Activated CD8-positive, alpha-beta memory T cell treated with anti-CD3 and anti-CD28 coated beads, Interleukin-2, amount 10 ng/mL, durations not matched to agents 7 days and 5 days (primary cell): ENCODE data around the gene SRSF5. TPM values are rescaled to one million over a fixed set of nuclear protein-coding genes. Genes with fewer than 3 reads are reported as not detected.
A peak's percentile ranks its signal among the peaks of the same experiment; 100 is the strongest.

Source experiments
- ATAC-seq: fragments of 150-1000 bp; cut with Tn5 transposase; one replicate; pipeline ENCODE4 v1.10.0; 2021; ENCODE audit warnings: moderate library complexity
- CTCF ChIA-PET: fragments of 350-600 bp; sonication (Branson Sonifier 250); formaldehyde crosslinking; loops from one replicate; lab custom pipeline; 2021; ENCODE audit warnings: antibody characterized with exemption; lab: Charles Lee
- DNase-seq: peaks from one replicate; pipeline ENCODE4 v3.0.0-alpha.2; 2020
- H3K27ac Mint-ChIP-seq: one replicate; pipeline ENCODE4 v1.8.0; 2021; ENCODE audit warnings: mild to moderate bottlenecking, mixed read lengths
- H3K27me3 Mint-ChIP-seq: one replicate; pipeline ENCODE4 v1.8.0; 2021; ENCODE audit warnings: mixed read lengths
- H3K36me3 Mint-ChIP-seq: one replicate; pipeline ENCODE4 v1.8.0; 2021; ENCODE audit warnings: mild to moderate bottlenecking, mixed read lengths
- H3K4me1 Mint-ChIP-seq: one replicate; pipeline ENCODE4 v1.8.0; 2021; ENCODE audit warnings: mixed read lengths
- H3K4me3 Mint-ChIP-seq: one replicate; pipeline ENCODE4 v1.8.0; 2021; ENCODE audit warnings: mild to moderate bottlenecking, moderate library complexity, mixed read lengths
- H3K9me3 Mint-ChIP-seq: one replicate; pipeline ENCODE4 v1.8.0; 2022; ENCODE audit warnings: low read depth, mixed read lengths
- total RNA-seq, 2 experiments: library from RNA; stranded (reverse); gene quantifications; one replicate each; pipeline ENCODE4 v1.2.3, GENCODE V29; 2021

The SRSF5 gene
- total RNA-seq, 2 experiments from 2014 or later: 335 to 407 TPM

DNA sequence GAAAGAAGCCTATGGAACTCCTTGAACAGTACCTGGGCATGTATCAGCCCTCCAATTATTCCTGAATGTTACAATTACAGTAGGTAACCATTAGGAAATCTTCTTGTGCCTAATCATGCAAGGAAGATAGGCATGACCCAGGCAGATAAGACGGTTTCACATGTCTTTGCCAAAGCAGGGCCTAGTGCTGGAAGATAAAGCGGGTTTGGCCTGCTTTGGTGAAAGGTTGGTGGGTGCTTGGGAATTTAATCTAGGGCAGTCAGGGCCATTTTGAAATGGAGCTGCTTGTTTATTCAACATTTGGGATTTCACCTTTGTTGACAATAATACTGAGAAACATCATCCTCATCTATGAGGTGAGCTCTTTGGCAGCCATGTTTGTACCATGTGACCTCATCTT is 12.5 kb upstream of the SRSF5 start:
- peak; percentile 15 for DNase-seq
- CTCF ChIA-PET: no interaction called here
- Mint-ChIP-seq H3K27me3 (no peaks in the 10 kb centered on the region), H3K4me3 (no peak overlapping the region), H3K27ac (no peak overlapping the region), H3K36me3 (no peaks in the 10 kb centered on the region), H3K9me3 (no peaks in the 10 kb centered on the region), H3K4me1 (peaks cover 11% of the 10 kb centered on the region)
- no peak for ATAC-seq

DNA sequence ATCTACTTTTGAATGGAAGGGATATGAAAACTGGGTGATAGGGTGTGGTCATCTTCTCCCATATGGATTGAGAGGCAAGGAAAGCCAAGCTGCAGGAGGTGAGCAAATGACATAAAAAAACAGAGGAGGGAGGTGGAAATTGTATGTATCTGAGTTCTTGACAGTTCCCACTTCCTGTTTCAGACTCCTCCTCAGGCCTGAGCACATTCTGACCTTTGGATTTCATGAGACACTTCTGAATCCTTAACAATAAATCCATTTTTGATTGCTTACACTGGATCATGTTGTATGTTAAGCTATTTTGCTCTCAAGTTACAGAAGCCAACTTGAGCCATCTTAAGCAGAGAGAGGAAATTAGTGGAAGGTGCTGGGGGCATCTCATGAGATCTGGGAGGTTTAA is 11.6 kb upstream of the SRSF5 start:
- ATAC-seq (no peak), DNase-seq (no peak)
- Mint-ChIP-seq H3K36me3 (no peaks in the 10 kb centered on the region), H3K27me3 (no peaks in the 10 kb centered on the region), H3K9me3 (no peaks in the 10 kb centered on the region), H3K4me1 (peaks cover 11% of the 10 kb centered on the region), H3K4me3 (no peak overlapping the region), H3K27ac (no peak overlapping the region)
- CTCF ChIA-PET: interaction anchor here (0.7 to 1.2 kb wide), 2 partner anchors 11 to 171 kb away, joined by 4 read pairs; partner anchors contain the start of gene SRSF5

DNA sequence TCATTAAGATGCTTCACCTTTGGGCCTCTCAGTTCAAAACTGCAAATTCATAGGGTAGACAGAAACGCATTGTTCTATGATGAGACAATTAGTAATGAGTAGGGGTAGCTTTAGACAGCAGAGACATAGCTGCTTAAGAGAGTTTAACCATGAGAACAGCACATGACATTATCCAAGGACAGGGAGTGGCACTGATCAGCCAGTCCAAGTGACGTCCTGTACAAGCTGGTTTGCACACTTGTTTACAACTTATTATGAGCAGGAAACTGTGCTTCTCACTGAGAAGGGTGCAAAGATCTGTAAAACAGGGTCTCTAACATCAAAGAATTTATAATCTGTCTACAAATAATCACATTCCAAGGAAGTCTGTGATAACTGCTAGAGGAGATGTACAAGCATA is 11.2 kb upstream of the SRSF5 start:
- Mint-ChIP-seq H3K4me3 (no peak overlapping the region), H3K9me3 (no peaks in the 10 kb centered on the region), H3K27me3 (no peaks in the 10 kb centered on the region), H3K27ac (no peak overlapping the region), H3K4me1 (peaks cover 11% of the 10 kb centered on the region), H3K36me3 (no peaks in the 10 kb centered on the region)
- CTCF ChIA-PET: interaction anchor here (0.7 to 1.4 kb wide), 3 partner anchors 11 to 171 kb away, joined by 3 to 4 read pairs (median 4); partner anchors contain the start of gene SRSF5
- DNase-seq: no peak
- no peak for ATAC-seq

DNA sequence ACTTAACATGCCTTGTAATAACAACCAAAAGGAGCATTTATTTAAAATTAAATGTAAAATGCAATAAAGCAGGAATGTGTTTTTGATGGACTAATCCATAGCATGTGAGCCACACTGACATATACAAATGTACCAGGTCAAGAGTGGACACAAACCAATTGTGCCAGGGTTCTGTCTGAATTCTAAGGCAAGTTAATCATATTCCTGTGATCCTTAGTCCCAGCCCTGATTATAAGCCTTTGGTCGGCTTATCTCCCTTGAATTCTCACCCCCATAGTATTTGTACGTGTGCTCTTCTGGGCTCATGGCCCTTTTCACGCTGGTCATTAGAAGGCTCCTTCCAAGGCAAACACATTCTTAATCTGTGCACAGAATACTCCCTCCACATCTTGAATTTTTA is 10.6 kb upstream of the SRSF5 start:
- Mint-ChIP-seq H3K36me3 (no peaks in the 10 kb centered on the region), H3K9me3 (no peaks in the 10 kb centered on the region), H3K27me3 (no peaks in the 10 kb centered on the region), H3K4me1 (peaks cover 11% of the 10 kb centered on the region), H3K4me3 (no peak overlapping the region), H3K27ac (no peak overlapping the region)
- ATAC-seq: no peak
- CTCF ChIA-PET: interaction anchor here (1.2 to 1.4 kb wide), 2 partner anchors 29 to 172 kb away, joined by 3 to 4 read pairs; no protein-coding TSS in a partner anchor
- no peak for DNase-seq

DNA sequence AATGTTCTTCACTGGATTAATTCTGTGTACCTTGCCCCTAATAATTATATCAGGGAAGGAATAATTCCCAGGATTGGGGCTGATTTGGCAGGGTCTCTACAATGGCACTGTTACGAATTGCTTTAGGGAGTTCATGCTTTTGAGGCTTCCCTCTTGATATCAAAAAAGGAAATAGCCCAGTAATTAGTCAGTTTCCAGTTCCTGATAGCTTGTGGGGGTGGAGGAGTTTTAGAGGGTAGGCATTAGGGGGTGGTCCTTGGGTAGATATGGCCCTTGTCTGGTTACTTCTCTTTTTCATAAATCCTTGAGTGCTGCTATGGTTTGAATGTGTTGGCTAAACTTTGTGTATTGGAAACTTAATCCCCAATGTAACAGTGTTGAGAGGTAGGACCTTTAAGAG is 6.1 kb upstream of the SRSF5 start:
- CTCF ChIA-PET: interaction anchor here (1.0 to 1.5 kb wide), 2 partner anchors 20 to 34 kb away, joined by 3 to 6 read pairs; no protein-coding TSS in a partner anchor

DNA sequence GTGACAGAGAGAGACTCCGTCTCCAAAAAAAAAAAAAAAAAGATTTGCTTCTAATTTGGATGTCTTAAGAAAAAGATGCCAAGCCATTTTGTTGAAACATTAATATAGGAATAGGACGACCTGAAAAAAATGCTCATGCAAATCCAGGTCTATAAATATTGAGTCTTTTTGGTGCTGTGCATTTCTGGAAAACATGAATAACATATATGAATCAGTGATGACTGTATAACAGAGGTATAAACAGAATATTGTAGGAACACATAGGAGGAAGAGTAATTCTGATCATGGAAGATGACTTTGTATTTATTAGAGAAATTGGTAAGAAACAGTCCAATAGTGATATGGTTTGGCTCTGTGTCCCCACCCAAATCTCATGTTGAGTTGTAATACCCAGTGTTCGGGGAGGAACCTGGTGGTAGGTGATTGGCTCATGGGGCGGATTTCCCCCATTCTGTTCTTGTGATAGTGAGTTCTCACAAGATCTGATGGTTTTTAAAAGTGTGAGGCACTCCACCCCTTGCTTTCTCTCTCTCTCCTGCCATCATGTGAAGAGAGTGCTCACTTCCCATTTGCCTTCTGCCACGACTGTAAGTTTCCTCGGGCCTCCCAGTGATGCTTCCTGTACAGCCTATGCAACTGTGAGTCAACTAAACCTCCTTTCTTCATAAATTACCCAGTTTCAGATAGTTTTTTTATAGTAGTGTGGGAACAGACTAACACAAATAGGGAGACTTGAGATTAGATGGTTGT is 3.0 kb upstream of the SRSF5 start:
- Mint-ChIP-seq H3K4me3 (no peak overlapping the region), H3K9me3 (peaks cover 5% of the 10 kb centered on the region), H3K4me1 (peaks cover 40% of the 10 kb centered on the region), H3K36me3 (peaks cover 26% of the 10 kb centered on the region), H3K27ac (no peak overlapping the region), H3K27me3 (no peaks in the 10 kb centered on the region)
- DNase-seq (no peak), ATAC-seq (no peak)
- CTCF ChIA-PET: no interaction called here

More for the DNA sequence above, 6.1 kb upstream of the SRSF5 start:
- no peak overlapping the region for H3K27ac Mint-ChIP-seq
- no peak for DNase-seq
- H3K36me3 Mint-ChIP-seq: peaks cover 6% of the 10 kb centered on the region
- peaks cover 18% of the 10 kb centered on the region for H3K4me1 Mint-ChIP-seq
- no peaks in the 10 kb centered on the region for H3K27me3 Mint-ChIP-seq
- no peak overlapping the region for H3K4me3 Mint-ChIP-seq
- ATAC-seq: no peak
- H3K9me3 Mint-ChIP-seq: peaks cover 5% of the 10 kb centered on the region

DNA sequence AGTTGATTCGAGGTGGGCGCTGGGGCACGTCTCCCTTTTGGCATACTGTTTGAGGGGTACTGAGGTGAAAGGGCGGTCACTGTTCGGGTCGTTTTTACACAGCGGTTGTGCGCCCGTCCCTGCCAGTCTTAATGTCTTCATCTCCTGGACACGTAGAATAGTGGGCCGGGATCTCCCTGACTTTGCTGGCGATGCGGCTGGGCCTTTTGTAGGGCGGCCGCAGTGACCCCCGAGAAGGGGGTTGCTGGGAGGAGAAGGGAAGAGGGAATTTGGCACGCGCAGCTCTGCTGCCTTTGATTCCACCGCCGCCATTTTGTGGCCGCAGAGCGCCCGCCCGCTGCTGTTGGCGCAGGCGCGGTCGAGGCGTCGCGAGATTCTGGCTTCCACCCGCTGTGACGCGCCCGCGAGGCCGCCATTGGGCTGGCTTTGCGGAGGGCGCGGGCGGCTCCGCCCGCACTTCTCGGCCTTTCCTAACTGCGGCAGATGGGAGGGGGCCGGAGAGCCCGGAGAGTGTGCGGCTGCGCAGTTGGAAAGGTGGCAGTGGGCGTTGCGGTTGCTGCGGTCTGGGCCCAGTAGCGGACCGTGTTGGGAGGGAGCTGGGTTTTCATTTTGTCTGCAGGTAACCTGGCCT is 542 bp downstream of the SRSF5 start:
- DNase-seq (peak; percentile 93), ATAC-seq (peak; percentile 68)
- CTCF ChIA-PET: interaction anchor here (0.9 to 2.5 kb wide), 5 partner anchors 9 to 219 kb away, joined by 3 to 6 read pairs (median 3); no protein-coding TSS in a partner anchor
- Mint-ChIP-seq H3K36me3 (peaks cover 57% of the 10 kb centered on the region), H3K4me3 (peak overlapping the region; percentile 98), H3K27me3 (no peaks in the 10 kb centered on the region), H3K4me1 (peaks cover 58% of the 10 kb centered on the region), H3K27ac (peak overlapping the region; percentile 100), H3K9me3 (peaks cover 5% of the 10 kb centered on the region)

DNA sequence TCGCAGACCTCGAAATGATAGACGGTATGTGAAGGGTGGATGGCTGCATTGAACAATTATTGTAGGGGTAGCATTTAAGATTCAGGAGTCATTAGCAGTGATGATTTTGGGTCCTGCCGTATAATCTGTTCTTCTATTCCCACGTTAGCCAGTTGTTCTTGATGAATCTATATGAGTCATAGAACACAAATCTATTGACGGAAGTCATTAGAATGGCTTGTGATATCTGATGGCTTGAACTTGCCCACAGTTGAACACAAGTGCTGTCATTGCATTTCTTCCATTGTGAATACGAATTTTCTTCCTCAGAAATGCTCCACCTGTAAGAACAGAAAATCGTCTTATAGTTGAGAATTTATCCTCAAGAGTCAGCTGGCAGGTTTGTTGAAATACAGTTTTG is 1.9 kb downstream of the SRSF5 start:
- CTCF ChIA-PET: no interaction called here
- peaks cover 4% of the 10 kb centered on the region for H3K9me3 Mint-ChIP-seq
- DNase-seq (no peak), ATAC-seq (no peak)
- peaks cover 66% of the 10 kb centered on the region for H3K36me3 Mint-ChIP-seq
- H3K4me1 Mint-ChIP-seq: peaks cover 65% of the 10 kb centered on the region
- H3K4me3 Mint-ChIP-seq: peak overlapping the region; percentile 98
- no peaks in the 10 kb centered on the region for H3K27me3 Mint-ChIP-seq
- peak overlapping the region; percentile 100 for H3K27ac Mint-ChIP-seq

DNA sequence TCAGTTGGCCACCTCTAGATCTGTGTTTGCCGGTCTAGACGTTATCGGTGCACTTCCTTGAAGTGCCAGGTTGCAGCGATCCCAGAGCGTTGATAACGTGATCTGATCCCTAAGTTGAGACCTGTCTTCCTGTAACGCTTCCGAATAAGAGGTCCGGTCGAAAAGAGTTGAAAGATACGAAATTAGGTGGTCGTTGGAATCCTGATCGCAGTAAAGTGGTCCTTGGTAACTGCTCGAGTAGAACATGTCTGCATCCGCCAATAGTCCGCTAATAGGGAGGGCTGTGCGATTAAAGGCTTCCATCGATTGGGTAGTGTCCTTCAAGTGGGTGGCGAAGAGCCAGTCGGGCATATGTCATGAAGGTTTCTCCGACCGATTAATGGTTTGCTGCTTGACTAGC is 2.7 kb downstream of the SRSF5 start:
- no peaks in the 10 kb centered on the region for H3K27me3 Mint-ChIP-seq
- H3K4me3 Mint-ChIP-seq: peak overlapping the region; percentile 33
- H3K4me1 Mint-ChIP-seq: peaks cover 63% of the 10 kb centered on the region
- DNase-seq (peak; percentile 37), ATAC-seq (no peak)
- H3K36me3 Mint-ChIP-seq: peaks cover 72% of the 10 kb centered on the region
- peak overlapping the region; percentile 36 for H3K27ac Mint-ChIP-seq
- no peaks in the 10 kb centered on the region for H3K9me3 Mint-ChIP-seq
- CTCF ChIA-PET: no interaction called here

DNA sequence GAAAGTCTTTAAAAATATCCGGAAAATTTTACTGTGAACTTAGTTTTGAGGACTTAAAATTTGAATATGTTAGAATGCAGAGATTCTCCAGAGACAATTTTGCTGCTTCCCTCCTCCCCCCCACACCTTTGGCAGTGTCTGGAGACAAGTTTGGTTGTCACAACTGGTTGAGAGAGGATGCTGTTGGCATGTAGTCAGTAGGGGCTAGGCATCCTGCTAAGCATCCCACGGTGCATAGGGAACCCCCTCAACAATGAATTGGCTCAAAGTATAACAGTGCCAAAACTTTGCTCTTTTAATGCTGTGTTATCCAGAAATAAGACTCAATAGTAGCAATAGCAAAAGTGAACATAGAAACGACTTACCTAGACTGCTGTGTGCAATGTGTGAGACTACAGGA is 3.6 kb downstream of the SRSF5 start:
- ATAC-seq: no peak
- Mint-ChIP-seq H3K36me3 (peaks cover 78% of the 10 kb centered on the region), H3K4me3 (no peak overlapping the region), H3K9me3 (no peaks in the 10 kb centered on the region), H3K27me3 (no peaks in the 10 kb centered on the region), H3K4me1 (peaks cover 68% of the 10 kb centered on the region), H3K27ac (no peak overlapping the region)
- CTCF ChIA-PET: no interaction called here
- DNase-seq: peak; percentile 34

DNA sequence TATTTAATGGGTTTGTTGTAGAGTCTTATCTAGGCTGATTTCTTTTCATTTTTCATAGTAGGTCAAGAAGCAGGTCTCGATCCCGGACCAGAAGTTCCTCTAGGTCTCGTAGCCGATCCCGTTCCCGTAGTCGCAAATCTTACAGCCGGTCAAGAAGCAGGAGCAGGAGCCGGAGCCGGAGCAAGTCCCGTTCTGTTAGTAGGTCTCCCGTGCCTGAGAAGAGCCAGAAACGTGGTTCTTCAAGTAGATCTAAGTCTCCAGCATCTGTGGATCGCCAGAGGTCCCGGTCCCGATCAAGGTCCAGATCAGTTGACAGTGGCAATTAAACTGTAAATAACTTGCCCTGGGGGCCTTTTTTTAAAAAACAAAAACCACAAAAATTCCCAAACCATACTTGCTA is 4.2 kb downstream of the SRSF5 start:
- Mint-ChIP-seq H3K36me3 (peaks cover 82% of the 10 kb centered on the region), H3K9me3 (no peaks in the 10 kb centered on the region), H3K27ac (no peak overlapping the region), H3K4me3 (no peak overlapping the region), H3K4me1 (peaks cover 69% of the 10 kb centered on the region), H3K27me3 (no peaks in the 10 kb centered on the region)
- DNase-seq (peak; percentile 37), ATAC-seq (no peak)
- CTCF ChIA-PET: no interaction called here

DNA sequence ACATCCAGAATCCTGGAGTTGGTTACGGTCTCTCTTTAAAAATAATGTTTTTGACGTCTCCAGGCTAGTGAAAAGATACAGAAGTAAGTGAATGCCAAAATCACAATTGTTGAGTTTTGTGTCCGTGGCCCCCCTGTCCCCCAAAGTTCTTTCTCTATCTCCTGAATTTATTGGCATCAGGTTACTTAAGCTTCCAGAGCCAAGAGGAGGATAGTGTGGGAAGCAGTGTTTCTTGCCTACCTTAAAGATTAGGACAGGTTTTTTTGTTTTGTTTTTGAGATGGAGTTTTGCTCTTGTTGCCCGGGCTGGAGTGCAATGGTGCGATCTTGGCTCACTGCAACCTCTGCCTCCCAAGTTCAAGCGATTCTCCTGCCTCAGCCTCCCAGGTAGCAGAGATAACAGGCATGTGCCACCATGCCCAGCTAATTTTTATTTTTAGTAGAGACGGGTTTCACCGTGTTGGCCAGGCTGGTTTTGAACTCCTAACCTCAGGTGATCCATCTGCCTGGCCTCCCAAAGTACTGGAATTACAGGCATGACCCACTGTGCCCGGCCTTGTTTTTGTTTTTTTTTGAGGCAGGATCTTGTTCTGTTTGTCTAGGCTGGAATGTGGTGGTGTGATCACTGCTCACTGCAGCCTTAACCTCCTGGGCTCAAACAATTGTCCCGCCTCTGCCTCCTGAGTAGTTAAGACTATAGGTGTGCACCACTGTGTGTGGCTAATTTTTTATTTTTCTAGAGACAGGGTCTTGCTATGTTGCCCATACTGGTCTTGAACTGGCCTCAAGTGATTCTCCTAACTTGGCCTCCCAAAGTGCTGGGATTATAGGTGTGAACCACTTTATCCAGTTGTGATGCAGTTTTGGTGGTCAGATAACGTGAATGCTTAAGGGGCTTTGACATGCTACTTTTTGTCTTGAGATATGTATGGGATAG is 5.4 kb downstream of the SRSF5 start:
- Mint-ChIP-seq H3K4me1 (peaks cover 74% of the 10 kb centered on the region), H3K4me3 (no peak overlapping the region), H3K27me3 (no peaks in the 10 kb centered on the region), H3K9me3 (no peaks in the 10 kb centered on the region), H3K36me3 (peaks cover 90% of the 10 kb centered on the region), H3K27ac (no peak overlapping the region)
- DNase-seq: peak; percentile 34
- ATAC-seq: no peak
- CTCF ChIA-PET: interaction anchor here (0.8 kb wide), 1 partner anchor 41 kb away, joined by 3 read pairs; no protein-coding TSS in a partner anchor
